GM19025 (cell line): ENCODE results near the gene MASTL.

Experiments used
- ATAC-seq: cut with Tn5 transposase; IDR thresholded peaks from one replicate; pipeline ENCODE4 v1.9.1; 2021; ENCODE audit warnings: mild to moderate bottlenecking, low read depth, moderate library complexity; ENCODE audit not compliant: unreplicated experiment

Gene MASTL

DNA sequence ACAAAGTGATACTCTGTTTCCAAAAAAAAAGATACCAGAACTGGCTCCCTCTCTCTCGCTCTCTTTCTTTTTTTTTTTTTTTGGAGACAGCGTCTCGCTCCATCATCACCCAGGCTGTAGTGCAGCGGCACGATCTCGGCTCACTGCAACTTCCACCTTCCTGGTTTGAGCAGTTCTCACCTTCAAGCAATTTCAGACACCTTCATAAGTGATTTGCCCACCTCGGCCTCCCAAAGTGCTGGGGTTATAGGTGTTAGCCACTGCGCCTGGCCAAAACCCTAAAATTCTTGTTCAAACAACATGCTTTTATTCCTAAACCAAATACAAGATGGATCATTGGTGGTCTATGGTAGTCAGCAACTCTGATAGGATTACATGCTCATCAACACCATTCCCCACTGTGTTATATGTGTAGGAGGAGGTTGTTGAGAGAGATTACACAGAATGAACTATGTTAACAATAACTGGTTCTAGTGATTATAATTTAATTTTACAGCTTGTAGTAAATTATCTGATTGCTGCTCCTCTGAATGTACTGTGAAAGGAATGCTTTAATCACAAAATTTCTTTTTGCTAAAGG is 69.9 kb downstream of the MASTL start:
- ATAC-seq: no peak

DNA sequence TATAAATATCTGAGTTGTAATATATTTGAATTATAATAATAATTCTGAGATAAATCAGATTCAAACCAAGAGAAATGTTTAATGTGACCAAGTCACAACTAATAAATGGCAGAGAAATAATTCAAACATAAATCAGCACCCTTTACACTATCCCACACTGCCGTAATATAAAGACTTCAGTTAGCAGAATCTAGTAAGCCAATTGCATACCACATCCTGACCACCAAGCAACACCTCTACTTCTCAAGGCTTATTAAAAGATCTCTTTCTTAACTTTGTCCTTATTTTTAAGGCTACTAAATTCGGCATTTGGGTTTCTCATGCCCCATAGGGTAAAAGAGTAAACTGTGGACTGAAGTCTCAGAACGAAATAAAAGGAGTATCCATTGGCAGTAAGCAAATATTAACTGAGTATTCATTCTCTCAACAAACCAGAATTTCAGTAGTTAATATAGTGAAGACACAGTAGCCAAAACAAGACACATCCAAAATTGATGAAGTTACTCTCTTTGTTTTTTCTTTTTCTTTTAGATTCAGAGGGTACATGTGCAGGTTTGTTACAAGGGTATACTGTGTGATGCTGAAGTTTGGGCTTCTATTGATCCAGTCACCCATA is 70.6 kb downstream of the MASTL start:
- no peak for ATAC-seq

DNA sequence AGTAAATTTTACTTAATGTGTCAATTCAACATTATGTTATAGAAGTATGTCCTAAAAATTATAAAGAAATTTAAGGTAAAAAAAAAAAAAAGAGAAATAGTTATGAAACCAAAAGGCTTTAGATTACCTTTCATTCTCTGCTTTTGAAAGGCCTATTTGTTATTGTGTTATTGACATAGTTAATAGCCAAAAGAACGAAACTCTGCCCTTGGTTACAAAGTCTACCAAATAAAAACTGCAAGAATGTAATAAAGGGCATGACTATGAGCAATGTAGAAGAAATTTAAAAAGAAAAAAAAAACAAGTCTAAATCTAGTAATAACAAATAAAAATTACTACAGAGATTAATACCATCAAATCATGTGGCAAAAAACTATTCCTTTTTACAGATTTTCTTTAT is 74.9 kb downstream of the MASTL start:
- ATAC-seq: no peak

- ATAC-seq: no peak
Observed at GRCh38 chr10:27235706-27236105, 80.6 kb downstream of the MASTL start.
